Gastrocnemius medialis (tissue), 4 donors: ENCODE measurements around the gene LSAMP. TPM values are rescaled to one million over a fixed set of nuclear protein-coding genes. Genes with fewer than 3 reads are reported as not detected.

Experiments used
- ATAC-seq, 2 donors: fragments of 150-250 bp; one replicate each; pipeline ENCODE4 v1.9.1; 2016
- DNase-seq, 2 donors: peaks; one replicate each; pipeline ENCODE4 v3.0.0-alpha.2; 2019
- H3K27ac ChIP-seq, 4 donors: fragments of 200-600 bp; sonication (generic); 1 replicate in 1 of 4; 2 replicates in 3 of 4; pipeline ENCODE4 v1.5.1; 2016 to 2018; ENCODE audit warnings: mild to moderate bottlenecking in 2 of 4, moderate library complexity in 1 of 4
- H3K27me3 ChIP-seq, 3 donors: fragments of 200-600 bp; sonication (generic) in 2 of 3; 1 replicate in 1 of 3; 2 replicates in 2 of 3; pipeline versions ENCODE4 v1.5.1 to v1.6.0; 2016 to 2019; ENCODE audit warnings: mild to moderate bottlenecking in 1 of 3, moderate library complexity in 1 of 3
- H3K36me3 ChIP-seq, 2 donors: fragments of 200-600 bp; sonication (generic) in 1 of 2; one replicate each; pipeline ENCODE4 v1.5.1; 2017 to 2018
- H3K4me1 ChIP-seq, 2 donors: fragments of 200-600 bp; sonication (generic) in 1 of 2; one replicate each; pipeline ENCODE4 v1.5.1; 2016 to 2017; ENCODE audit warnings: mild to moderate bottlenecking in 2 of 2
- H3K4me3 ChIP-seq, 4 donors: fragments of 200-600 bp; sonication (generic) in 3 of 4; 1 replicate in 1 of 4; 2 replicates in 3 of 4; pipeline ENCODE4 v1.5.1; 2016 to 2019; ENCODE audit warnings: mild to moderate bottlenecking in 2 of 4
- H3K9me3 ChIP-seq, 3 donors: fragments of 200-600 bp; sonication (generic) in 2 of 3; 1 replicate in 1 of 3; 2 replicates in 2 of 3; pipeline ENCODE4 v1.5.1; 2016 to 2019
- CTCF ChIP-seq, 5 experiments: fragments of 450-650 bp in 3 of 5; fragments of 200-600 bp in 2 of 5; sonication (generic) in 2 of 5; IDR thresholded peaks in 4 of 5; conservative IDR thresholded peaks in 1 of 5; 1 replicate in 4 of 5; 2 replicates in 1 of 5; pipeline ENCODE4 v1.5.1; 2016 to 2019; ENCODE audit warnings: antibody characterized with exemption in 5 of 5, mild to moderate bottlenecking in 3 of 5, moderate library complexity in 3 of 5
- POLR2A ChIP-seq, 2 donors: fragments of 450-650 bp; IDR thresholded peaks; one replicate each; pipeline ENCODE4 v1.6.1; 2017; ENCODE audit warnings: antibody characterized with exemption in 2 of 2, mild to moderate bottlenecking in 2 of 2, moderate library complexity in 2 of 2
- in situ Hi-C, 4 donors: fragments of 200-750 bp; cut with MboI; loops; one replicate each; pipeline versions ENCODE4 v1.15.0 to v1.8.0; 2017; ENCODE audit warnings: low sequenced_read_pairs in 4 of 4
- intact Hi-C: fragments of 100-400 bp; cut with DNase I; formaldehyde crosslinking; loops from one replicate; pipeline ENCODE4 v1.15.1; 2023; ENCODE audit warnings: low total_unique reads
- total RNA-seq, 4 donors: library from RNA; depleted of rRNA; stranded (reverse); fragments of >200 nt; gene quantifications; one replicate each; pipeline versions ENCODE4 v1.1.0 to v1.2.3, GENCODE V29; 2016

The LSAMP gene
- total RNA-seq, 4 donors from 2014 or later, result 0.07 to 0.10 TPM; not detected in 2

- no peaks in the 10 kb centered on the region for H3K4me1 ChIP-seq
- H3K27me3 ChIP-seq, result peaks cover 0 to 6% (median 0%) of the 10 kb centered on the region in 3 donors
- in situ Hi-C loops (no loop called here), intact Hi-C loops (no loop called here)
- no peak for TF ChIP-seq CTCF (IDR thresholded peaks at IDR 0.05 in 4 of 5, conservative IDR thresholded peaks at IDR 0.05 in 1 of 5)
- no peak for TF ChIP-seq POLR2A (IDR thresholded peaks at IDR 0.05)
- no peak overlapping the region for H3K4me3 ChIP-seq
- DNase-seq (no peak), ATAC-seq (no peak)
- no peaks in the 10 kb centered on the region for H3K36me3 ChIP-seq
- H3K9me3 ChIP-seq, result no peaks in the 10 kb centered on the region
- no peak overlapping the region for H3K27ac ChIP-seq
Measured at GRCh38 chr3:116444819-116445310, 422 bp downstream of the LSAMP start.

DNA sequence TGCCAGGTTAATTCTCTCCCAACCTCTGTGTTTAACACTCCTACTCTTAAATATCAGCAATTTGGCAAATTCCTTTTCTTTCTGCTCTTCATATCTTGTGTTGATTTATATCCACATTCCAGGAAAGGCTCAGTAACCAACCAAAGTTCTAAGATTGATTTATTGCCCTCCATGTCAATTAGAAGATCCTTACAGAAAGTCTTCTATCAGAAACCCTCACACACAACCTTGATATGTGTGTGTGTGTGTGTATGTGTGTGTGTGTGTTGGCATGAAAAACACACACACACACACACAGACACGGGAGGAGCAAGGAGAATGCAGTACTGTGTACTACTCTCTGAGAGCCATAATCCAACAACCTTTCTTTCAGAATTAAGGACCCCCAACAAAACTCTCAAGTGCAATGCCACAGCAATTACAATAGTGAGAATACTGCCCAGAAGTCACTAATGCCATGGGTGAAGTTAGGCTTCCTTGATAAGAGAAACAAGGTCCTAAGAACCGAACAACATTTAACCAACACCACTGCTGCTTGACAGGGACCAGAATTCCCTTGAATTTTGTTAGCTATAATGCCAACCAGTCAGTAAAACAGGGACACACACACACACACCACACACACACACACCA, 1.1 kb downstream of the LSAMP start:
- peaks cover 0 to 6% (median 0%) of the 10 kb centered on the region in 3 donors for H3K27me3 ChIP-seq
- no peak overlapping the region for H3K4me3 ChIP-seq
- DNase-seq, result no peak
- no peak overlapping the region for H3K27ac ChIP-seq
- in situ Hi-C loops, result no loop called here
- no peaks in the 10 kb centered on the region for H3K4me1 ChIP-seq
- H3K36me3 ChIP-seq, result no peaks in the 10 kb centered on the region
- H3K9me3 ChIP-seq, result no peaks in the 10 kb centered on the region
- no peak for TF ChIP-seq CTCF (IDR thresholded peaks at IDR 0.05 in 4 of 5, conservative IDR thresholded peaks at IDR 0.05 in 1 of 5)
- TF ChIP-seq POLR2A (IDR thresholded peaks at IDR 0.05), result no peak
- intact Hi-C loops, result no loop called here
- ATAC-seq, result no peak

DNA sequence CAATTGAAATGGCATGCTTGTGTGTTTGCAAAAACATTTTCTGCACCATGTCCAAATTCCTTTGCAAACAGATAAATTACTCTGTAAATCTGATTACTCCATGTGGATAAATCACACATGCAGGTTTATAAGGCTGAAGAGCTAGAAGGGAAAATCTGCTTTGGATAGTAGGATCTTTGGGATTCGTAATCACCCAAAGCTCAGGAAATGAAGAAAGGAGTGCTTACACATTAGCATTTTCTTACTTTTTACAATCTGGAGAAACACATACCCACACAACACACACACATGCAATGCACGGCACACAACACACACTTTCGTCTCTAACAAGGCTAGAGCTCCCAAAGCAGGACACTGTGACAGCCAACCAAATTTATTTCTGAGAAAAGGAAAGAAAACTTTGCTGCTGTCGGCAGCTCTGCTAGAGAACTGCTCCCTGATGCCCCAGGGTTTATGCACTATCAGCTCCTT, 2.1 kb downstream of the LSAMP start:
- Histone ChIP-seq H3K36me3 (no peaks in the 10 kb centered on the region), H3K4me1 (no peaks in the 10 kb centered on the region), H3K4me3 (no peak overlapping the region), H3K9me3 (no peaks in the 10 kb centered on the region), H3K27me3 (peaks cover 0 to 6% (median 0%) of the 10 kb centered on the region in 3 donors), H3K27ac (no peak overlapping the region)
- in situ Hi-C loops, result no loop called here
- intact Hi-C loops, result no loop called here
- TF ChIP-seq CTCF (IDR thresholded peaks at IDR 0.05 in 4 of 5, conservative IDR thresholded peaks at IDR 0.05 in 1 of 5), result no peak
- no peak for TF ChIP-seq POLR2A (IDR thresholded peaks at IDR 0.05)
- no peak for DNase-seq
- no peak for ATAC-seq

- intact Hi-C loops, result no loop called here
- Histone ChIP-seq H3K4me3 (no peak overlapping the region), H3K27me3 (peaks cover 0 to 6% (median 0%) of the 10 kb centered on the region in 3 donors), H3K9me3 (no peaks in the 10 kb centered on the region), H3K27ac (no peak overlapping the region), H3K4me1 (no peaks in the 10 kb centered on the region), H3K36me3 (no peaks in the 10 kb centered on the region)
- no peak for ATAC-seq
- DNase-seq, result no peak
- TF ChIP-seq POLR2A (IDR thresholded peaks at IDR 0.05), result no peak
- TF ChIP-seq CTCF (IDR thresholded peaks at IDR 0.05 in 4 of 5, conservative IDR thresholded peaks at IDR 0.05 in 1 of 5), result no peak
- in situ Hi-C loops, result no loop called here
Measured at GRCh38 chr3:116442331-116443021, 2.8 kb downstream of the LSAMP start.
